ENCODE results near the gene LMCD1. TPM values are rescaled to one million over a fixed set of nuclear protein-coding genes. Genes with fewer than 3 reads are reported as not detected.
A peak's percentile ranks its signal among the peaks of the same experiment; 100 is the strongest.

LMCD1 gene
- total and polyA plus RNA-seq, 2 of the 4 experiments (the other 2 are of a cell fraction): 50.0 to 53.8 TPM

GRCh38 chr3:8617921-8618320 is 116.3 kb downstream of the LMCD1 start:
- no peaks in the 10 kb centered on the region for H3K36me3 ChIP-seq (ENCODE audit: control insufficient read depth, insufficient read depth, low read length)
- no peak overlapping the region for H3K27ac ChIP-seq (ENCODE audit: insufficient read depth, low read length)
- in situ Hi-C loops (cut with MboI; ENCODE audit: low sequenced_read_pairs) (no loop called here), dilution Hi-C loops (cut with HindIII; ENCODE audit: low sequenced_read_pairs, unreplicated experiment) (no loop called here), intact Hi-C loops (cut with micrococcal nuclease) (no loop called here)
- no TSS peak for BruUV-seq (replicated peaks)
- no peak overlapping the region for H2AFZ ChIP-seq (replicated peaks; ENCODE audit: low read length, poor library complexity)
- no peaks in the 10 kb centered on the region for H3K27me3 ChIP-seq (ENCODE audit: control insufficient read depth, insufficient read depth, low read length)
- H2BK20ac ChIP-seq (ENCODE audit: low read depth, low read length): no peak overlapping the region; the same call in 1 of the 2 replicates
- H3K9me1 ChIP-seq (ENCODE audit: insufficient read depth, low read length): peaks cover 12% of the 10 kb centered on the region
- peak overlapping the region; percentile 82 for H2BK120ac ChIP-seq (ENCODE audit: low read depth, low read length)
- WGBS, 2 experiments (ENCODE audit: extremely low coverage in 2 of 2, insufficient read length in 1 of 2): 81% methylated on average over 2 of the region's 5 CpGs; no CpG with 5 or more reads in 1 of the 2 experiments
- peak overlapping the region; percentile 71; the same call in 1 of the 2 replicates for H3K4ac ChIP-seq (ENCODE audit: low read depth, low read length)
- no peak overlapping the region for H3K9ac ChIP-seq (ENCODE audit: low read depth, low read length)
- no peak for TF ChIP-seq CEBPB (IDR thresholded peaks at IDR 0.05; ENCODE audit: low read depth, low read length)
- no peak for TF ChIP-seq CHD1 (IDR thresholded peaks at IDR 0.05; ENCODE audit: low read depth, low read length)
- no peak for TF ChIP-seq POLR2A (IDR thresholded peaks at IDR 0.05; ENCODE audit: low read depth, low read length)
- TF ChIP-seq MAZ (IDR thresholded peaks at IDR 0.05; ENCODE audit: borderline replicate concordance, low read depth, low read length): no peak
- TF ChIP-seq USF2 (IDR thresholded peaks at IDR 0.05; ENCODE audit: low read depth, low read length): no peak
- no peak for TF ChIP-seq RFX5 (IDR thresholded peaks at IDR 0.05; ENCODE audit: low read depth, low read length)
- no peak for TF ChIP-seq SMC3 (IDR thresholded peaks at IDR 0.05; ENCODE audit: low read depth, low read length)
- TF ChIP-seq RCOR1 (IDR thresholded peaks at IDR 0.05; ENCODE audit: insufficient replicate concordance, low read length): no peak
- no peak for TF ChIP-seq NFE2L2 (IDR thresholded peaks at IDR 0.05; ENCODE audit: low read depth, low read length)
- no peak for TF ChIP-seq CTCF (conservative IDR thresholded peaks at IDR 0.05; ENCODE audit: low read depth, low read length)
- no peak for TF ChIP-seq RAD21 (IDR thresholded peaks at IDR 0.05; ENCODE audit: low read length)
- 0 out of 2 replicates have a peak, but pooled peaks cover 2% of the 10 kb centered on the region for H3K9me3 ChIP-seq (ENCODE audit: control insufficient read depth, insufficient read depth, low read length)
- H4K20me1 ChIP-seq (ENCODE audit: insufficient read depth, low read length): no peaks in the 10 kb centered on the region
- no peak overlapping the region for H3K4me3 ChIP-seq (ENCODE audit: insufficient read depth, low read depth, low read length)
- no peak overlapping the region for H2AK9ac ChIP-seq (replicated peaks; ENCODE audit: low read depth, low read length, poor library complexity)
- peak overlapping the region; percentile 85 for H2AK5ac ChIP-seq (ENCODE audit: low read depth, low read length)
- H3K56ac ChIP-seq (ENCODE audit: extremely low read depth, insufficient read depth, low read length): no peak overlapping the region
- H4K8ac ChIP-seq (ENCODE audit: low read depth in 2 of 2, low read length in 2 of 2): no peak overlapping the region
- H3K79me1 ChIP-seq (ENCODE audit: low read depth in 1 of 2, low read length in 2 of 2): no peaks in the 10 kb centered on the region
- CTCF ChIA-PET: no interaction called here
- POLR2A ChIA-PET (ENCODE audit: unreplicated experiment): no interaction called here
- H3K23ac ChIP-seq (ENCODE audit: low read depth, low read length): no peak overlapping the region
- no peak overlapping the region for H3K4me2 ChIP-seq (ENCODE audit: low read depth, low read length)
- peak overlapping the region; percentile 80; the same call in 1 of the 2 replicates for H4K91ac ChIP-seq (ENCODE audit: insufficient read depth, low read depth, low read length)
- ATAC-seq (ENCODE audit: low read depth) (no peak), DNase-seq (no peak)
- no peak overlapping the region for H3K14ac ChIP-seq (replicated peaks; ENCODE audit: low read depth, low read length)
- peaks cover 22% of the 10 kb centered on the region for H3K4me1 ChIP-seq (ENCODE audit: control insufficient read depth, insufficient read depth, low read length)
- no peak overlapping the region for H2BK15ac ChIP-seq (ENCODE audit: low read depth, low read length)
- H3K18ac ChIP-seq (ENCODE audit: low read depth, low read length): no peak overlapping the region
- H2BK5ac ChIP-seq (ENCODE audit: low read depth, low read length, poor library complexity, severe bottlenecking): no peak overlapping the region
- peak overlapping the region; percentile 27; the same call in 1 of the 2 replicates for H4K5ac ChIP-seq (ENCODE audit: low read depth, low read length)

All from IMR-90 (cell line).